GM23338 (cell line): ENCODE data around the gene INSL3. TPM values are rescaled to one million over a fixed set of nuclear protein-coding genes. Genes with fewer than 3 reads are reported as not detected.

Experiments used
- ATAC-seq: fragments of 200-7000 bp; cut with Tn5 transposase; 3 replicates; pipeline ENCODE4 v1.9.1; 2020
- DNase-seq: peaks from one replicate; pipeline ENCODE4 v3.0.0-alpha.2; 2015; ENCODE audit warnings: low spot score
- H2AFZ ChIP-seq: fragments of 200-600 bp; sonication (generic); 2 replicates; pipeline ENCODE4 v1.8.0; 2016; ENCODE audit warnings: antibody characterized with exemption, mild to moderate bottlenecking, moderate library complexity
- H3F3A ChIP-seq: fragments of 200-600 bp; sonication (generic); replicated peaks from 2 replicates; pipeline ENCODE4 v1.8.0; 2017; ENCODE audit warnings: antibody characterized with exemption, mixed run types, low read depth
- H3K27ac ChIP-seq: fragments of 200-600 bp; sonication (generic); 2 replicates; pipeline ENCODE4 v1.6.1; 2016; ENCODE audit warnings: low read depth
- H3K27me3 ChIP-seq: fragments of 200-600 bp; sonication (generic); 2 replicates; pipeline ENCODE4 v1.8.0; 2016; ENCODE audit warnings: mild to moderate bottlenecking, mixed run types, moderate library complexity; ENCODE audit not compliant: insufficient read depth
- H3K36me3 ChIP-seq: fragments of 200-600 bp; sonication (generic); 2 replicates; pipeline ENCODE4 v1.8.0; 2016; ENCODE audit warnings: mild to moderate bottlenecking; ENCODE audit not compliant: insufficient read depth
- H3K4me1 ChIP-seq: fragments of 200-600 bp; sonication (generic); 2 replicates; pipeline ENCODE4 v1.8.0; 2016; ENCODE audit warnings: mild to moderate bottlenecking, moderate library complexity; ENCODE audit not compliant: insufficient read depth
- H3K4me2 ChIP-seq: fragments of 200-600 bp; sonication (generic); 2 replicates; pipeline ENCODE4 v1.7.1; 2017; ENCODE audit warnings: mixed run types
- H3K4me3 ChIP-seq: fragments of 200-600 bp; sonication (generic); 2 replicates; pipeline ENCODE4 v1.6.1; 2016; ENCODE audit warnings: mixed run types
- H3K79me2 ChIP-seq: fragments of 200-600 bp; sonication (generic); replicated peaks from 2 replicates; pipeline ENCODE4 v1.8.0; 2017; ENCODE audit warnings: mild to moderate bottlenecking; ENCODE audit not compliant: insufficient read depth
- H3K9me2 ChIP-seq: fragments of 200-600 bp; sonication (generic); 2 replicates; pipeline ENCODE4 v1.8.0; 2017; ENCODE audit not compliant: insufficient read depth
- H4K20me1 ChIP-seq: fragments of 200-600 bp; sonication (generic); replicated peaks from 2 replicates; pipeline ENCODE4 v1.8.0; 2017; ENCODE audit warnings: mild to moderate bottlenecking; ENCODE audit not compliant: insufficient read depth
- H3K27ac Mint-ChIP-seq: 2 replicates; pipeline ENCODE4 v1.8.0; 2020; ENCODE audit warnings: inconsistent platforms, mild to moderate bottlenecking, moderate library complexity, mixed read lengths
- H3K27me3 Mint-ChIP-seq: 3 replicates; pipeline ENCODE4 v1.8.0; 2022; ENCODE audit warnings: low read depth, mild to moderate bottlenecking, moderate library complexity, mixed read lengths, inconsistent platforms; ENCODE audit not compliant: insufficient read depth, poor library complexity
- H3K36me3 Mint-ChIP-seq: 3 replicates; pipeline ENCODE4 v1.8.0; 2021; ENCODE audit warnings: low read depth, mild to moderate bottlenecking, inconsistent platforms, moderate library complexity, mixed read lengths
- H3K4me1 Mint-ChIP-seq: 3 replicates; pipeline ENCODE4 v1.8.0; 2020; ENCODE audit warnings: mild to moderate bottlenecking, inconsistent platforms, mixed read lengths
- H3K4me3 Mint-ChIP-seq: 3 replicates; pipeline ENCODE4 v1.8.0; 2021; ENCODE audit warnings: moderate library complexity, mild to moderate bottlenecking, inconsistent platforms, mixed read lengths
- H3K9me3 Mint-ChIP-seq: 3 replicates; pipeline ENCODE4 v1.8.0; 2020; ENCODE audit warnings: moderate library complexity, mild to moderate bottlenecking, inconsistent platforms, mixed read lengths
- ZNF462 ChIP-seq: fragments of 250-450 bp; sonication (Bioruptor Pico); IDR thresholded peaks from 2 replicates; pipeline ENCODE4 v1.5.0; 2020; ENCODE audit warnings: mild to moderate bottlenecking, moderate library complexity
- polyA plus RNA-seq: library from polyadenylated mRNA; unstranded; fragments of >200 nt; fragmentation: Nextera tagmentation; extraction: Ambion mirVana; gene quantifications from 2 replicates; pipeline ENCODE4 v1.2.1, GENCODE V29; 2016
- total RNA-seq: library from RNA; depleted of rRNA; stranded (reverse); fragments of >200 nt; shearing (Covaris generic); gene quantifications from 2 replicates; pipeline ENCODE4 v1.2.3, GENCODE V29; 2014

INSL3 gene
- total and polyA plus RNA-seq, 2 experiments from 2014 or later, result 0.76 TPM; not detected in 1

- no peak overlapping the region for H2AFZ ChIP-seq
- H3K36me3 Mint-ChIP-seq, result peaks cover 15% of the 10 kb centered on the region
These were observed 33.9 kb downstream of the INSL3 start for GRCh38 chr19:17787274-17787913.

More at GRCh38 chr19:17787274-17787913, 33.9 kb downstream of the INSL3 start:
- no peak overlapping the region for H3K4me3 Mint-ChIP-seq
- no peak overlapping the region for H3K4me3 ChIP-seq
- no peak overlapping the region for H3K4me2 ChIP-seq
- no peaks in the 10 kb centered on the region; the same call in 1 of the 2 replicates for H4K20me1 ChIP-seq
- H3F3A ChIP-seq, result 0 out of 2 replicates have a peak, but pooled peaks cover 5% of the 10 kb centered on the region
- H3K27ac Mint-ChIP-seq, result no peak overlapping the region
- H3K79me2 ChIP-seq, result no peaks in the 10 kb centered on the region
- H3K27ac ChIP-seq, result no peak overlapping the region
- H3K9me3 Mint-ChIP-seq, result no peaks in the 10 kb centered on the region
- ATAC-seq, result no peak
- DNase-seq, result no peak
- TF ChIP-seq ZNF462 (CRISPR knock-in tag), result no peak
- H3K4me1 Mint-ChIP-seq, result peaks cover 15% of the 10 kb centered on the region
- no peaks in the 10 kb centered on the region for H3K4me1 ChIP-seq
- no peaks in the 10 kb centered on the region for H3K27me3 ChIP-seq
- H3K36me3 ChIP-seq, result no peaks in the 10 kb centered on the region; the same call in 1 of the 2 replicates
- H3K27me3 Mint-ChIP-seq, result peaks cover 5% of the 10 kb centered on the region
- no peaks in the 10 kb centered on the region for H3K9me2 ChIP-seq
